Measurements from ENCODE around the gene CPA5. TPM values are rescaled to one million over a fixed set of nuclear protein-coding genes. Genes with fewer than 3 reads are reported as not detected.

The CPA5 gene
- total and polyA plus RNA-seq, 9 of the 15 experiments (the other 6 are each of a cell fraction or from before 2014, with no cell fraction given): 0.13 to 2.4 (median 0.91) TPM

- Histone ChIP-seq H3K9me1 (ENCODE audit: control insufficient read depth, insufficient read depth, low read length) (no peaks in the 10 kb centered on the region), H3K27ac (ENCODE audit: extremely low read depth, low read depth, low read length) (no peak overlapping the region), H3K4me2 (ENCODE audit: insufficient read depth, low read length) (no peak overlapping the region), H4K20me1 (replicated peaks; ENCODE audit: control insufficient read depth, insufficient read depth, low read length) (no peaks in the 10 kb centered on the region), H3K27me3 (ENCODE audit: control insufficient read depth in 2 of 2, insufficient read depth in 2 of 2, low read length in 2 of 2) (peaks cover 73 to 87% of the 10 kb centered on the region in 2 experiments), H3K9me3 (replicated peaks; ENCODE audit: control insufficient read depth, insufficient read depth, low read depth, low read length) (no peaks in the 10 kb centered on the region), H3K36me3 (ENCODE audit: control insufficient read depth, insufficient read depth, low read length) (no peaks in the 10 kb centered on the region), H3K9ac (ENCODE audit: insufficient read depth in 1 of 2, low read depth in 2 of 2, low read length in 2 of 2) (peak overlapping the region in 1 of 2 experiments; percentile 8; a peak in 1 of 4 replicates), H3K4me1 (replicated peaks in 1 of 2; ENCODE audit: control insufficient read depth in 2 of 2, insufficient read depth in 2 of 2, low read length in 2 of 2) (no peaks in the 10 kb centered on the region), H2AFZ (ENCODE audit: low read depth, low read length) (no peak overlapping the region), H3K79me2 (ENCODE audit: control insufficient read depth, insufficient read depth, low read length) (no peaks in the 10 kb centered on the region), H3K4me3 (no peak overlapping the region)
- in situ Hi-C loops (cut with MboI): no loop called here
- POLR2A ChIA-PET: interaction anchor here (0.7 to 1.3 kb wide), 3 partner anchors 13 to 893 kb away, joined by 3 read pairs; no protein-coding TSS in a partner anchor
- CTCF ChIA-PET (ENCODE audit: low intra/inter-chr PET ratio): no interaction called here
- FAIRE-seq (no peak), ATAC-seq (peak; percentile 11; the same call in 1 of the 3 replicates), DNase-seq (ENCODE audit: extremely low read depth in 1 of 4, low spot score in 3 of 4) (no peak)
- 5% methylated on average over 20 of the region's 20 CpGs for WGBS (ENCODE audit: insufficient coverage, low coverage, missing lambda C conversion rate)
- no TSS peak for BruUV-seq (replicated peaks)
- intact Hi-C loops (cut with micrococcal nuclease): no loop called here
- TF ChIP-seq PHF20 (IDR thresholded peaks at IDR 0.05; ENCODE audit: partially characterized antibody): no peak
- TF ChIP-seq YY1 (IDR thresholded peaks at IDR 0.05; ENCODE audit: borderline replicate concordance in 1 of 3, control insufficient read depth in 1 of 3, extremely low read depth in 1 of 3, insufficient read depth in 3 of 3, insufficient read length in 1 of 3, insufficient replicate concordance in 2 of 3, low read depth in 1 of 3, low read length in 2 of 3): no peak
- TF ChIP-seq SMAD3 (CRISPR knock-in tag; conservative IDR thresholded peaks at IDR 0.05): no peak
- no peak for TF ChIP-seq FOXP1 (CRISPR knock-in tag; IDR thresholded peaks at IDR 0.05)
- peak; percentile 56; the same call in 1 of the 2 replicates for TF ChIP-seq RFX1 (IDR thresholded peaks at IDR 0.05)
- TF ChIP-seq, protein P1, sequence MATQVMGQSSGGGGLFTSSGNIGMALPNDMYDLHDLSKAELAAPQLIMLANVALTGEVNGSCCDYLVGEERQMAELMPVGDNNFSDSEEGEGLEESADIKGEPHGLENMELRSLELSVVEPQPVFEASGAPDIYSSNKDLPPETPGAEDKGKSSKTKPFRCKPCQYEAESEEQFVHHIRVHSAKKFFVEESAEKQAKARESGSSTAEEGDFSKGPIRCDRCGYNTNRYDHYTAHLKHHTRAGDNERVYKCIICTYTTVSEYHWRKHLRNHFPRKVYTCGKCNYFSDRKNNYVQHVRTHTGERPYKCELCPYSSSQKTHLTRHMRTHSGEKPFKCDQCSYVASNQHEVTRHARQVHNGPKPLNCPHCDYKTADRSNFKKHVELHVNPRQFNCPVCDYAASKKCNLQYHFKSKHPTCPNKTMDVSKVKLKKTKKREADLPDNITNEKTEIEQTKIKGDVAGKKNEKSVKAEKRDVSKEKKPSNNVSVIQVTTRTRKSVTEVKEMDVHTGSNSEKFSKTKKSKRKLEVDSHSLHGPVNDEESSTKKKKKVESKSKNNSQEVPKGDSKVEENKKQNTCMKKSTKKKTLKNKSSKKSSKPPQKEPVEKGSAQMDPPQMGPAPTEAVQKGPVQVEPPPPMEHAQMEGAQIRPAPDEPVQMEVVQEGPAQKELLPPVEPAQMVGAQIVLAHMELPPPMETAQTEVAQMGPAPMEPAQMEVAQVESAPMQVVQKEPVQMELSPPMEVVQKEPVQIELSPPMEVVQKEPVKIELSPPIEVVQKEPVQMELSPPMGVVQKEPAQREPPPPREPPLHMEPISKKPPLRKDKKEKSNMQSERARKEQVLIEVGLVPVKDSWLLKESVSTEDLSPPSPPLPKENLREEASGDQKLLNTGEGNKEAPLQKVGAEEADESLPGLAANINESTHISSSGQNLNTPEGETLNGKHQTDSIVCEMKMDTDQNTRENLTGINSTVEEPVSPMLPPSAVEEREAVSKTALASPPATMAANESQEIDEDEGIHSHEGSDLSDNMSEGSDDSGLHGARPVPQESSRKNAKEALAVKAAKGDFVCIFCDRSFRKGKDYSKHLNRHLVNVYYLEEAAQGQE (IDR thresholded peaks at IDR 0.05; ENCODE audit: borderline replicate concordance): peak; percentile 36
- TF ChIP-seq, protein P1 (CRISPR knock-in tag; IDR thresholded peaks at IDR 0.05; ENCODE audit: low read depth): no peak
- no peak for TF ChIP-seq ZNF511 (CRISPR knock-in tag; IDR thresholded peaks at IDR 0.05)
- no peak for TF ChIP-seq ZKSCAN1 (IDR thresholded peaks at IDR 0.05; ENCODE audit: low read depth, low read length)
Measured at GRCh38 chr7:130297628-130298543, 46.7 kb upstream of the CPA5 start.

Data from K562 (cell line).